ENCODE data around the gene SNX17.

The SNX17 gene

GRCh38 chr2:27370816-27371620 lies 602 bp downstream of the SNX17 start:
- no peak for DNase-seq

GRCh38 chr2:27372937-27373336 lies 2.5 kb downstream of the SNX17 start:
- no peak for DNase-seq

- no peak for DNase-seq
Measured at GRCh38 chr2:27373567-27373966, 3.2 kb downstream of the SNX17 start.

GRCh38 chr2:27375513-27376099 lies 5.2 kb downstream of the SNX17 start:
- no peak for DNase-seq

- no peak for DNase-seq
Measured at GRCh38 chr2:27376151-27376865, 5.9 kb downstream of the SNX17 start.

GRCh38 chr2:27376866-27377617 lies 6.6 kb downstream of the SNX17 start:
- DNase-seq, result no peak

- no peak for DNase-seq
Measured at GRCh38 chr2:27377618-27378095, 7.2 kb downstream of the SNX17 start.

- DNase-seq, result no peak
Measured at GRCh38 chr2:27378096-27378808, 7.8 kb downstream of the SNX17 start.

GRCh38 chr2:27378809-27379290 lies 8.4 kb downstream of the SNX17 start:
- no peak for DNase-seq

- no peak for DNase-seq
Measured at GRCh38 chr2:27379383-27379835, 9.0 kb downstream of the SNX17 start.

- peak; percentile 65 for DNase-seq
Measured at GRCh38 chr2:27379836-27380625, 9.6 kb downstream of the SNX17 start.

- DNase-seq, result peak; percentile 98
Measured at GRCh38 chr2:27380626-27381545, 10.5 kb downstream of the SNX17 start, which contains the start of gene ZNF513. TSS of gene ZNF513 (minus strand) at chr2:27380734. CDS start at chr2:27380526, 208 bp downstream.

- no peak for DNase-seq
Measured at GRCh38 chr2:27381577-27382181, 11.3 kb downstream of the SNX17 start.

- no peak for DNase-seq
Measured at GRCh38 chr2:27390822-27391679, 20.6 kb downstream of the SNX17 start.

- no peak for DNase-seq
Measured at GRCh38 chr2:27393225-27393624, 22.8 kb downstream of the SNX17 start.

- no peak for DNase-seq
Measured at GRCh38 chr2:27398962-27399361, 28.5 kb downstream of the SNX17 start.

- no peak for DNase-seq
Measured at GRCh38 chr2:27400348-27401135, 30.1 kb downstream of the SNX17 start.
